Suppressor macrophage treated with lipopolysaccharide for 1 hour (primary cell): ENCODE data around the gene CYP19A1.

Experiments
- DNase-seq, 3 donors: peaks; one replicate each; pipeline ENCODE4 v3.0.0-alpha.2; 2020 to 2022

CYP19A1 gene

GRCh38 chr15:51322621-51323296 is 15.6 kb downstream of the CYP19A1 start:
- DNase-seq, result peak; percentile 89 to 92 (median 92)

GRCh38 chr15:51321316-51321715 is 17.1 kb downstream of the CYP19A1 start:
- no peak for DNase-seq

- DNase-seq, result no peak
Measured at GRCh38 chr15:51320843-51321242, 17.6 kb downstream of the CYP19A1 start.

- DNase-seq, result no peak
Measured at GRCh38 chr15:51319539-51319938, 18.9 kb downstream of the CYP19A1 start.

GRCh38 chr15:51318382-51319150 is 19.8 kb downstream of the CYP19A1 start:
- no peak for DNase-seq

- no peak for DNase-seq
Measured at GRCh38 chr15:51316636-51317035, 21.8 kb downstream of the CYP19A1 start.

- no peak for DNase-seq
Measured at GRCh38 chr15:51315726-51316125, 22.7 kb downstream of the CYP19A1 start.

- DNase-seq, result no peak
Measured at GRCh38 chr15:51314391-51315337, 23.7 kb downstream of the CYP19A1 start.

GRCh38 chr15:51313644-51314280 is 24.6 kb downstream of the CYP19A1 start:
- no peak for DNase-seq

GRCh38 chr15:51313074-51313393 is 25.4 kb downstream of the CYP19A1 start:
- peak in 1 of 3 donors; percentile 28 for DNase-seq

- DNase-seq, result no peak
Measured at GRCh38 chr15:51312166-51313073, 26.0 kb downstream of the CYP19A1 start.

GRCh38 chr15:51311510-51311909 is 26.9 kb downstream of the CYP19A1 start:
- DNase-seq, result no peak

GRCh38 chr15:51310064-51310463 is 28.3 kb downstream of the CYP19A1 start:
- DNase-seq, result peak in 1 of 3 donors; percentile 32

GRCh38 chr15:51307811-51308210 is 30.6 kb downstream of the CYP19A1 start:
- peak in 1 of 3 donors; percentile 29 for DNase-seq

GRCh38 chr15:51307325-51307724 is 31.1 kb downstream of the CYP19A1 start:
- DNase-seq, result peak in 1 of 3 donors; percentile 29

GRCh38 chr15:51303462-51303980 is 34.9 kb downstream of the CYP19A1 start:
- no peak for DNase-seq

GRCh38 chr15:51302480-51302879 is 35.9 kb downstream of the CYP19A1 start:
- no peak for DNase-seq

GRCh38 chr15:51299187-51300015 is 39.0 kb downstream of the CYP19A1 start:
- DNase-seq, result no peak

GRCh38 chr15:51298620-51299019 is 39.8 kb downstream of the CYP19A1 start:
- DNase-seq, result no peak

- no peak for DNase-seq
Measured at GRCh38 chr15:51290720-51291119, 47.7 kb downstream of the CYP19A1 start.

- no peak for DNase-seq
Measured at GRCh38 chr15:51289290-51289689, 49.1 kb downstream of the CYP19A1 start.
